DMS153 treated with DMSO at 0.1 percent for 48 hours (cell line): ENCODE results near the gene PCOLCE2.
A peak's percentile ranks its signal among the peaks of the same experiment; 100 is the strongest.

Experiments
- DNase-seq: peaks from one replicate; lab custom pipeline; 2025; ENCODE audit not compliant: unreplicated experiment; lab: John Stamatoyannopoulos, UW

PCOLCE2 gene

DNA sequence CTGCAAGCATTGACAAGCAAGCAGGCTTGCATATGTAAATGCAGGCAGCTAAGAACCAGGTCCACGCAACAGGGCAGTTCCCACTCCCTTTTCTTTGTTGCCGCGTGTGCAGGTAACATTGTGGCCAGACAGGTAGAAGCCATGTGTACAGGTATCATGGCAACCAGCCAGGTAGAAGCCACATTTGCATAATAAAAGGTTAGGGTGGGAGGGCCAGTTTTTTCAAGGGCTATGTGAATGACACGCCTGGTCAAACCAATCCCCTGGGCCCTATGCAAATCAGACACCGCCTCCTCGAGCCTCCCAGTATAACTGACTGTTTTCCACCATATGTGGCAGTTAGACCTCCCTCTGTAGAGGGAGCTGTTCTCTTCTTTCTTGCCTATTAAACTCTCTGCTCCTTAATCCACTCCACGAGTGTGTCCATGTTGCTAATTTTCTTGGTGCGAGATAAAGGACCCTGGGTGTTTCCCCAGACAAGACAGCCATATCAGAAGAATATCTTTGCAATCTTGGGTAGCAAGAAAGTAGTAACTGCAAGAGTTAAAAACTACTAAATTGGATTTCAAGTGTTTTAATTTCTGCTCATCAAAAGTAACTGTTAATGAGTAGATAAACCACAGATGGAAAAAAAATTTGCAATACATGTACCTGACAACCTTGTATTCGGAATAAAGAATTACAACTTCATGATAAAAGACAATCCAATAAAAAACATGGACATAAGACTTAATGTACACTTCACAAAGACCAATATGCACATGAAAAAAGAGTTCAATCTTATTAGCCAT is 21.8 kb downstream of the PCOLCE2 start:
- DNase-seq: peak; percentile 56

DNA sequence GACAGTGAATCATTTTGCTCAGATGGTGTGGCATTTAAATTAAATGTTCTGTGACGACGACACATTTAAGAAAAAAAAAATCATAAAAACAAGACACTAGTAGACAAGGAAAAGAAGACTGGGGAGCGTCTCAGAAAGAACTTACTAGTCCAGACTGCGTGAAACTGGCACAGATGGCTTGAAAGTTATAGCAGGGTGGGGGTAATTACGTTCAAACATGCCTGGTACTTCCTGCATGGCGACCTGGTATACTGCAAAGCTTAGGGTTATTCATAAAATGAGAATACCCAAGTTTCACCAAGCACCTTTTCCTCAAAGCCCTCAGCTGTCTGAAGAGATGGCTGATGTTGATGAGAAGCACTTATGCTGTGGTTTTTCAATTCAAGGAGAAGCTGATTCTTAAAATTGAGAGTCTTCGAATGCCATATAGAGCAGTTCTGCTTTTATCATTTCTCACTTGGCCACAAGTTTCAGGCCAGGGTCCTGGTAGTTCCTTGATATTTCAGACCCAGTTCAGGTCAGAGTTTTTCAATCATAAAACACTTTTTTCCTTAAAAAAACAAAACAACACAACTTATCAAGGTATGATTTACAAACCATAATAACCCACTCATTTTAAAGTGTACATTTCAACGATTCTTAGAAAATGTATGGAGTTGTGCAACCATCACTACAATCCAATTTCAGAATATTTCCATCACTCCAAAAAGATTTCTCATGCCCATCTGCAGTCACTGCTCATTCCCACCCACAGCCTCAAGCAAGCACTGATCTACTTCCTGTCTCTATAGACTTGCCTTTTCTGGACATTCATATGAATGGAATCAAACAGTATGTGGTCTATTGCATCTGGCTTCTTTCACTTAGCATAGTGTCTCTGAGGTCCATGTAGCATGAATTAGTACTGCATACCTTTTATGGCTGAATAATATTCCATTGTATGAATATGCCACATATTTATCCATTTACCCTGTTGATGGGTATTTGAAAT is 24.7 kb downstream of the PCOLCE2 start:
- no peak for DNase-seq

GRCh38 chr3:142863010-142863817 is 25.7 kb downstream of the PCOLCE2 start:
- no peak for DNase-seq

DNA sequence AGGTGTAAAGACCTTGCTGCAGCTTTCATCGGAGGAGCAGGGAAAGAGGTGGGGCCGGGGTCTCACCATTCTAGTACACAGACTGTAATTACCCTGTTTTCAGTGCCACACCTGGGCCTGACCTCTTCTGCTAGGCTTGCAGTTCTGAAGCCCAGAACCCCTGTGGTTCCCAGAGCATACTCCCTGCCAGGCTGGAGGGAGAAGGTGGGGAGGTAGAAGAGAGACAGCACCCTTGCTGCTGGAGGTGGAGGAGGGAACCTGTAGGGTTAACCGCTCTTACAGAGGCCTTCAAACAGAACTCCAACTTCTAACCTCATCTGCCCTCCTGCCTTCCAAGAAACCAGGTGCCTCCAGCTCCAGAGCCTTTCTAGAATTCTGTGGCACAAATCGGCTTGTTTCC is 27.0 kb downstream of the PCOLCE2 start:
- no peak for DNase-seq

- no peak for DNase-seq
Observed at GRCh38 chr3:142858043-142858442, 30.8 kb downstream of the PCOLCE2 start.

DNA sequence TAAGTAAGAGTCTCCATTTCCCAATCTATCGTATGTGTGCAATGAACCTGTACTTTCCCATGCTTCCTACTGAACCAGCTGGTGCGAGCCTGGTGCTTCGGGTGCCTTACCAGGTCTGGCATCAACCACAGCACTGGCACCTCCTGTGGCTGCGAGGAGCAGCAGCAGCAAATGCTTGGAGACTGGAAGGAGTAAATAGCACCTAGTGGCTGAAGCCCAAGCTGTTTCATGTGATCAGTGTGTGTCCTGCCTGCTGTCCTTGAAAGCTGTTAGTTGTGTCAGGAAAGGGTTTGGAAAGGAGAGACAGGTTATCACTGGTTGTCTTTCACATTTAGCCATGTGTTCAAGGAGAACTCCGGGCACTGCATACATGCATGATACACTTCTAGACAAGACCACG is 31.8 kb downstream of the PCOLCE2 start:
- peak; percentile 9 for DNase-seq

DNA sequence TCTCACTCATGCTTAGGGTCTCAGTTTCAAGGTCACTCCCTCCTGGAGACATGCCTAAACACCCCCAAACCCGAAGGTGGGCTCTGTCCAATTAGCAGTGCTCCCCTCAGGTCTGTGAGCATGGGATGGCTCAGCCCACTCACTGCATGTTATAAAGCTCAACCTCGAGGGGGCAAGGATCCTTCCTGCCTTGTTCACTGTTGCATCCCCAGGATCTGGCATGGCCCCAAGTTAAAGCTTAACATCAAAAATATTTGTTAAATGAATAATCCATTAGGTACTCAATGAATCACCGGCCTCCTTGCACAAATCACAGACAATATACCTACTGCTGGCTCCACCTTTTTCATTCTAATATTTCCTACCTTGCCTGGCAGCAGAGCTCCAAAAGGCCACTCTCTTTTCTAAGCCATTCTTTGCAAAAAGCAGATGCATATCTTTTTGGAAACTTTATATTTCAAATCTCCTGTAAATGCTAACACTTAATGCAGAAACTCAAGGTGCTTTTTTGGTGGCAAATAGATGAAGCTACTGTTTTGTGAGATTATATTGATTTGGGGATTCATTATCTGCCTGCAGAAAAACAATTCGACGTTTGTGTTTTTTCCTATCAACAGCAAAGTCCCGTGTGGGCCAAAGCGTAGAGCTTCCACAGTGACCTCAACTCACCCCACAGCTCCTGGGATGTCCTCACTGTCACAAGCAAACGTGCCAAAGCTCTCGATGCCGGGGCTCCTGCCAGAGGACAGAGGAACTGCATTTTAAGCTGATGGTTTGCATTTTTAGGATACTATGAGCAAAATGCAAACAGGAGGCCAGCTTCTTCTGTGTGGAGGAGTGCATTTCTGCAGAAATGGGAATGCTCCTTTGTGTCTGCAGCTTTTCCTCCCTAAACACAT is 35.4 kb downstream of the PCOLCE2 start:
- no peak for DNase-seq

GRCh38 chr3:142852009-142852408 is 36.9 kb downstream of the PCOLCE2 start:
- DNase-seq: no peak

GRCh38 chr3:142850395-142851023 is 38.4 kb downstream of the PCOLCE2 start:
- DNase-seq: no peak

GRCh38 chr3:142849148-142849547 is 39.7 kb downstream of the PCOLCE2 start:
- DNase-seq: no peak

DNA sequence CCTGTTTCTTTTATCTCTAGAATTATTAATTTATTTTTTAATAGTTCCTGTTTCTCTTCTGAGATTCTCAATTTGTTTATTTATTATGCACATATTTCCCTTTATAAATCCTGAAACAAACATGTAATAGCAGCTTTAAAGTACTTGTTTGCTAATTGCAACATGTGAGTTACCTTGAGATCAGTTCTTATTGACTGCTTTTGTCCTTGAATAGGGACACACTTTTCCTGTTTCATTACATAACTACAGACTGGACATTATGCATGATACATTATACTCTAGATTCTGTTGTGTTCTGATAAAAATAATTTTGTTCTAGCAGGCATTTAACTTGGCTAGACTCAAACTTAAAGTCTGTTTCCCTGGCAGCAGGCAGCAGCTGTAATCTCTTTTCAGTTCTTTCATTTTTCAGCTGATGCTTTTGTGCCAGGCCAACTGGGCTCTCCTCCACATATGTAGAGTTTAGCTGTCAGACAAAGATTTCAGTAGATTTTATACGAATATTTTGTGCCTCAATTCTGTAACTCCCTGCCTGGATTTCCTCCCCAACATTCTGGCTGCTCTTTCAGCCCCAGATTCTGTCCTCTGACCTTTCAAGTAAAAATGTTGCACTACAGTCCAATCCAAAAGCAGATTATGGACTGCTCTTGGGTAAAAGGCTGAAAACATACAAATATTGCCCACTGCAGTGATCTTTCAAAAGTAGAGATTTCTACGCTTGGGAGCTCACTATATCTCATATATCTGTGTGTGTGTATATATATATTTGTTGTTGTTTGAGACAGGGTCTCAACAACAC is 41.9 kb downstream of the PCOLCE2 start:
- DNase-seq: no peak

DNA sequence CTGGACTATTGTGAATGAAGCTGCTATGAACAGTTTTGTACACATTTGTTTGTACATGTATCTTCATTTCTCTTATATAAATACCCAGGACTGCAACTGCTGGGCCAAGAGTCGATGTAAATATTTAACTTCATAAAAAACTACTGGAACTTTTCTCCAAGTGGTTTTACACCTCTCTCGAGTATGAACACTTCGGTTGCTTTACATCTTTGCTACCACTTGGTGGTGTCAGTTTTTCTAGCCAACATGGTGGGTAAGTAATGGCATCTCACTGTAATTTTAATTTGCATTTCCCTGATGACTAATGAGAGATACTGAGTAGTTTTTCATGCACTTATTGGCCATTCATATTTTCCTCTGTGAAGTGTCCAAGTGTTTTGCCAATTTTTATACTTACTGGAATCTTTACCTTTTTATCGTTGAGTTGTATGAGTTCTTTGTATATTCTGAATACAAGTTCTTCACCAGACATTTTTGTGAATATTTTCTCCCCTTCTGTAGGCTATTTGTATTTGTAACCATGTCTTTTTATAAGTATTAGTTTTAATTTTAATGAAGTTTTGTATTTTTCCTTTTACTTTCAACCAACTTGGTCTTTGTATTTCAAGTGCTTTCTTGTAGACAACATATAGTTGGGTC is 44.4 kb downstream of the PCOLCE2 start:
- DNase-seq: no peak

DNA sequence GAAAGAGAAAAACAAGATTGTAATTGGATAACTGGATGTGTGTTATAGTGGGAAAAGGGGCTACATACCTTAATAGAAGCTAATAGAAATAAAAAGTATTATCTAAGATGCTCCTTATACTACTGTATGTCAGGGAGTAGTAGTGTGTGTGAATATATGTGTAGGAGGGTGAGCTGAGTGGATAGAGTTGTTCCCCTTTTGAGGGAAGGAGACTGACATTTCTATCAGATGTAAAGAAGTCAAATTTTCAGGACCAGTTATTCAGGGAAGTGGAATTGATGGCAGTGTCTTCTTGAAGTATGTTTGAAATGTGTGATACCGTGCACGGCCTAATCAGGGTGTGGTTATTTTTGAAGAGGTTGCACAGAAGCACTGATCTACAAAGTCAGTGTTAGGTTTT is 49.1 kb downstream of the PCOLCE2 start:
- no peak for DNase-seq

DNA sequence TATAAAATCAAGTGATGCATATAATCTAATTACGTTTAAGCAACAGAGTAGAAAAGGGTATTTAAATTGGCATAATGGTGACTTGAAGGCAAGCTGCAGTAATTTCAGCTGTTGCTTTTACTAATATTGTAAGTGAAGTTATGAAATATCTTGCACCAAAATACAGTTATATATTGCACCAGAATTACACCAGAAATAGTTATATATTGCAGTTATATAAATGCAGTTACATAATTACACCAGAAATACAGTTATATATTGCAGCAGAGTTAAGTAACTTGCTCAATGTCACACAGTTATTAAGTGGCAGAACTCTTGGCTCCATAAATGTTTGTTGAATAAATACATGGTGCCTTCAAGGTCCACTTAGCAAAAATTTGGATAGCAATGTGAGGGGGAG is 51.4 kb downstream of the PCOLCE2 start:
- no peak for DNase-seq

DNA sequence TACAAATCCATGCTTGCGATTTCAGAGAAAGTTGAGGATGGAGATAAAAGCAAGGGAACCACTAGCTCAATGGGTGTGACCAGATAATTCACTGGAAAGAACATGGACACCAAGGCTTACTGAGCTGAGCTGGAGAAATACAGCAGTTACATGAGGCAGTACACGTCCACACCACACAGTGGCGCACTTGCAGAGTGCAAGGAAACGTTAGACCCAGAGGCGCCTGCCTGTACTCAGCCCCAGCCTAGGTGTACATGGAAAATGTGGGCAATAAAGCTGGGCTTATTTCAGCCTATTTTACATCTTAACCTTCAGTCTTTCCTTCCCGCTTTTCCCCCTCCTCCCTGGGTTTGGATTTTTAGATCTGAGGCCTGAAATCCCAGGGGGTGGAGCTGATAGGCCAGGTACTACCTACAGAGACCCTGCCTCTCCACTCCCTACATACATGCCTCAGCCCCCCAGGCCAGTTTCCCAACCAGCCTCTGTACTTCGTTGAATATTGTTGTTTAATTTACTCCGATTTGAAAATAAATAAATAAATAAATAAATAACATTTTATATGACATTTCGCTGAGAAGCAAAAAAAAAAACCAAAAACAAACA is 60.1 kb downstream of the PCOLCE2 start:
- DNase-seq: peak; percentile 53

- no peak for DNase-seq
Observed at GRCh38 chr3:142819179-142819578, 69.7 kb downstream of the PCOLCE2 start.

GRCh38 chr3:142818651-142819050 is 70.2 kb downstream of the PCOLCE2 start:
- DNase-seq: no peak

DNA sequence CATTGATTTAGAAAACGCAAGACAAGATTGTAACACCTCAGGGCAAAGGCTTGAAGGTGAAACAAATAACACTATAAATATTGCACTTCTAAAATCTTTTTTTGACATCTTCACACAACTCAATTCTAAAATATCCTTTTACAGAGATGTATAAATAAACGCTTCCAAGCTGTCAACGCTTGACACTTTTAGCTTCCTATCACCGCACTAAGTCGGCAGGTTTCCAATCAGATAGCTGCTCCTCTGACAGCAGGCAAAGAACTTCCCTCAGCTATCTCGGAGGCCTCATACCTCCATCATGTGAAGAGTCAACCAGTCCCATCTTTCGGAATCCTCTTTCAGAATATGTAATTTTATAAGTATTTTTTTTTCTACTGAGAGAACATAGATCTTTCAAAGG is 71.0 kb downstream of the PCOLCE2 start:
- no peak for DNase-seq
